HEK293 (cell line): ENCODE results near the gene SMO.

Experiments used
- CTCF ChIA-PET: fragments of 350-600 bp; formaldehyde crosslinking; extraction: SDS; loops from one replicate; lab custom pipeline; 2021; ENCODE audit warnings: antibody characterized with exemption; lab: Yijun Ruan, JAX
- POLR2A ChIA-PET: fragments of 300-600 bp; formaldehyde crosslinking; extraction: SDS; loops from one replicate; lab custom pipeline; 2020; ENCODE audit warnings: antibody characterized with exemption, inconsistent platforms; lab: Yijun Ruan, JAX
- H3K27ac ChIP-seq: fragments of 200-500 bp; sonication (Bioruptor generic); 2 replicates; pipeline ENCODE4 v1.5.1; 2014; ENCODE audit warnings: low read depth, low read length, control low read depth, inconsistent platforms; ENCODE audit errors: extremely low read depth
- H3K36me3 ChIP-seq, 2 experiments: fragments of 200-500 bp in 1 of 2; sonication (Bioruptor generic) in 1 of 2; 1 replicate in 1 of 2; 2 replicates in 1 of 2; pipeline ENCODE4 v1.5.1; 2014 to 2017; ENCODE audit warnings: inconsistent platforms in 2 of 2, low read length in 2 of 2; ENCODE audit not compliant: control insufficient read depth in 2 of 2, insufficient read depth in 1 of 2
- H3K4me1 ChIP-seq: fragments of 200-500 bp; sonication (Bioruptor generic); 2 replicates; pipeline ENCODE4 v1.5.1; 2014; ENCODE audit warnings: mild to moderate bottlenecking, low read length, inconsistent platforms; ENCODE audit not compliant: control insufficient read depth, insufficient read depth
- H3K4me3 ChIP-seq: 2 replicates; pipeline ENCODE4 v1.5.1; 2011; ENCODE audit warnings: low read depth, mild to moderate bottlenecking, control low read depth, low read length, moderate library complexity
- H3K9me3 ChIP-seq: fragments of 200-500 bp; sonication (Bioruptor generic); 2 replicates; pipeline ENCODE4 v1.5.1; 2014; ENCODE audit warnings: low read depth, low read length, inconsistent platforms; ENCODE audit not compliant: control insufficient read depth, insufficient read depth
- GLI4 ChIP-seq: fragments of 450-650 bp; formaldehyde crosslinking; IDR thresholded peaks from 2 replicates; pipeline ENCODE4 v1.5.1; 2016; ENCODE audit warnings: missing biosample characterization, missing genetic modification characterization
- KLF1 ChIP-seq: fragments of 450-650 bp; formaldehyde crosslinking; IDR thresholded peaks from 2 replicates; pipeline ENCODE4 v1.5.1; 2016; ENCODE audit warnings: missing biosample characterization, missing genetic modification characterization
- KLF7 ChIP-seq: fragments of 450-650 bp; formaldehyde crosslinking; IDR thresholded peaks from 2 replicates; pipeline ENCODE4 v1.5.1; 2016; ENCODE audit warnings: missing biosample characterization, missing genetic modification characterization, borderline replicate concordance
- KLF8 ChIP-seq: fragments of 450-650 bp; formaldehyde crosslinking; IDR thresholded peaks from 2 replicates; pipeline ENCODE4 v1.5.1; 2016; ENCODE audit warnings: missing biosample characterization, missing genetic modification characterization
- OVOL3 ChIP-seq: fragments of 450-650 bp; formaldehyde crosslinking; IDR thresholded peaks from 2 replicates; pipeline ENCODE4 v1.5.1; 2016; ENCODE audit warnings: missing biosample characterization, missing genetic modification characterization
- PRDM1 ChIP-seq: fragments of 450-650 bp; formaldehyde crosslinking; IDR thresholded peaks from 2 replicates; pipeline ENCODE4; 2016; ENCODE audit warnings: missing biosample characterization, missing genetic modification characterization
- RBAK ChIP-seq: fragments of 450-650 bp; formaldehyde crosslinking; IDR thresholded peaks from 2 replicates; pipeline ENCODE4 v1.5.1; 2016; ENCODE audit warnings: missing biosample characterization, missing genetic modification characterization
- SCRT1 ChIP-seq: fragments of 450-650 bp; formaldehyde crosslinking; IDR thresholded peaks from 2 replicates; pipeline ENCODE4 v1.5.1; 2016; ENCODE audit warnings: missing biosample characterization, missing genetic modification characterization, borderline replicate concordance
- TRIM28 ChIP-seq: IDR thresholded peaks from 2 replicates; pipeline ENCODE4 v1.6.1; 2011; ENCODE audit warnings: low read length, control low read depth, borderline replicate concordance
- ZBTB17 ChIP-seq: fragments of 450-650 bp; formaldehyde crosslinking; IDR thresholded peaks from 2 replicates; pipeline ENCODE4 v1.5.1; 2016; ENCODE audit warnings: missing biosample characterization, missing genetic modification characterization
- ZFP3 ChIP-seq: fragments of 450-650 bp; formaldehyde crosslinking; IDR thresholded peaks from 2 replicates; pipeline ENCODE4 v1.5.1; 2016; ENCODE audit warnings: low read depth, missing biosample characterization, missing genetic modification characterization
- ZNF140 ChIP-seq: fragments of 450-650 bp; formaldehyde crosslinking; IDR thresholded peaks from 2 replicates; pipeline ENCODE4 v1.5.1; 2016; ENCODE audit warnings: missing biosample characterization, missing genetic modification characterization
- ZNF211 ChIP-seq: fragments of 450-650 bp; formaldehyde crosslinking; IDR thresholded peaks from 2 replicates; pipeline ENCODE4 v1.5.1; 2016; ENCODE audit warnings: low read depth, missing biosample characterization, missing genetic modification characterization
- ZNF223 ChIP-seq: fragments of 450-650 bp; formaldehyde crosslinking; IDR thresholded peaks from 2 replicates; pipeline ENCODE4 v1.5.1; 2016; ENCODE audit warnings: missing biosample characterization, missing genetic modification characterization
- ZNF341 ChIP-seq: fragments of 450-650 bp; formaldehyde crosslinking; IDR thresholded peaks from 2 replicates; pipeline ENCODE4; 2016; ENCODE audit warnings: low read depth, missing biosample characterization, missing genetic modification characterization
- ZNF366 ChIP-seq: fragments of 450-650 bp; formaldehyde crosslinking; conservative IDR thresholded peaks from 2 replicates; pipeline ENCODE4 v1.5.1; 2016; ENCODE audit warnings: missing biosample characterization, missing genetic modification characterization
- ZNF391 ChIP-seq: fragments of 450-650 bp; formaldehyde crosslinking; IDR thresholded peaks from 2 replicates; pipeline ENCODE4 v1.5.1; 2016; ENCODE audit warnings: low read depth, missing biosample characterization, missing genetic modification characterization, borderline replicate concordance
- ZNF514 ChIP-seq: fragments of 450-650 bp; formaldehyde crosslinking; IDR thresholded peaks from 2 replicates; pipeline ENCODE4 v1.5.1; 2016; ENCODE audit warnings: missing biosample characterization, missing genetic modification characterization
- ZNF530 ChIP-seq: fragments of 450-650 bp; formaldehyde crosslinking; IDR thresholded peaks from 2 replicates; pipeline ENCODE4 v1.5.1; 2016; ENCODE audit warnings: low read depth, missing biosample characterization, missing genetic modification characterization
- ZNF621 ChIP-seq: fragments of 450-650 bp; formaldehyde crosslinking; IDR thresholded peaks from 2 replicates; pipeline ENCODE4 v1.5.1; 2017; ENCODE audit warnings: missing biosample characterization, missing genetic modification characterization
- ZNF654 ChIP-seq: fragments of 450-650 bp; formaldehyde crosslinking; IDR thresholded peaks from 2 replicates; pipeline ENCODE4 v1.5.1; 2016; ENCODE audit warnings: low read depth, missing biosample characterization, missing genetic modification characterization
- ZNF76 ChIP-seq: fragments of 450-650 bp; formaldehyde crosslinking; IDR thresholded peaks from 2 replicates; pipeline ENCODE4; 2016; ENCODE audit warnings: low read depth, missing biosample characterization, missing genetic modification characterization, borderline replicate concordance
- TF ChIP-seq, protein P1 (sequence below): fragments of 450-650 bp; formaldehyde crosslinking; optimal IDR thresholded peaks from 2 replicates; pipeline ENCODE3; 2016; ENCODE audit warnings: missing biosample characterization, mild to moderate bottlenecking, missing genetic modification characterization
- TF ChIP-seq, protein P2 (sequence below): fragments of 450-650 bp; formaldehyde crosslinking; IDR thresholded peaks from 2 replicates; pipeline ENCODE4 v1.5.1; 2017; ENCODE audit warnings: missing biosample characterization, missing genetic modification characterization
- TF ChIP-seq, protein P3 (sequence below): fragments of 450-650 bp; formaldehyde crosslinking; IDR thresholded peaks from 2 replicates; pipeline ENCODE4 v1.5.1; 2016; ENCODE audit warnings: missing biosample characterization, missing genetic modification characterization
- TF ChIP-seq, protein P4 (sequence below): fragments of 450-650 bp; formaldehyde crosslinking; IDR thresholded peaks from 2 replicates; pipeline ENCODE4 v1.5.1; 2016; ENCODE audit warnings: missing biosample characterization, missing genetic modification characterization, low read depth
- TF ChIP-seq, protein P5 (sequence below): fragments of 450-650 bp; formaldehyde crosslinking; IDR thresholded peaks from 2 replicates; pipeline ENCODE4 v1.5.1; 2017; ENCODE audit warnings: missing biosample characterization, mild to moderate bottlenecking, missing genetic modification characterization, moderate library complexity

Gene SMO

DNA sequence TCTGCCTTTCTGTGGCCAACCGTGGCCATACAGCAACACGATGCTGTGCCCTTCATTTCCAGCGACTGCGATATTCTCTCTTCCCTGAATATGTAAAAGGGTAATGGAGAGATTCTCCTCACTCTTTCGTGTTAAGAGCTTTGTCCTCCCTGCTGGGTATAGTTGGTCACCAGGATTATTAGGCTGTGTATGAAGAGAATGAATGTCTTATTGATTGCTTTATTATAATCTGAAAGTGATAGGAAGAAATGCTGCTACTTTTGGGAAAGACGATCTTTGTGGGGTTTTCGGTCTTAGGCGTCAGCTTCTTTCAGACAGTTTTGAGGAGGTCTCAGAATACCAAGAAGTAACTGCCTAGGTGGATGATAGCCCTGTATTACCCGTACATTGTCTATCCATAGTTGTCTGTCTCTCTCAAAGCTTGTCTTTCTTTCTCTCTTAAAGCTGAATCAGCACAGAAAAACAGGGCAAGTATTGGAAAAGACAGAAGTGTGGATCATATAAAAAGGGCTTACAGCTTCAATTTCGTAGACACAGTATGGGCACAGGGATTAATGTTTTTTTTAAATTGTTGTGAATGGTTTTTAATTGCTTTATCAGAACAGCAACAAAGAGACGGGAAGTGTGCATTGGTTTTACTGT is 37.6 kb downstream of the SMO start:
- ChIA-PET CTCF (interaction anchor here (0.6 to 7.3 kb wide), 7 partner anchors 38 to 419 kb away, joined by 3 to 51 read pairs (median 3); no protein-coding TSS in a partner anchor), POLR2A (interaction anchor here (0.5 to 0.6 kb wide), 2 partner anchors 12 to 290 kb away, joined by 6 to 7 read pairs; no protein-coding TSS in a partner anchor)
- TF ChIP-seq, protein P1, sequence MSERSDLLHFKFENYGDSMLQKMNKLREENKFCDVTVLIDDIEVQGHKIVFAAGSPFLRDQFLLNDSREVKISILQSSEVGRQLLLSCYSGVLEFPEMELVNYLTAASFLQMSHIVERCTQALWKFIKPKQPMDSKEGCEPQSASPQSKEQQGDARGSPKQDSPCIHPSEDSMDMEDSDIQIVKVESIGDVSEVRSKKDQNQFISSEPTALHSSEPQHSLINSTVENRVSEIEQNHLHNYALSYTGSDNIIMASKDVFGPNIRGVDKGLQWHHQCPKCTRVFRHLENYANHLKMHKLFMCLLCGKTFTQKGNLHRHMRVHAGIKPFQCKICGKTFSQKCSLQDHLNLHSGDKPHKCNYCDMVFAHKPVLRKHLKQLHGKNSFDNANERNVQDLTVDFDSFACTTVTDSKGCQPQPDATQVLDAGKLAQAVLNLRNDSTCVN (tag by site-specific recombination) = no peak
- TF ChIP-seq ZNF341 (no peak), ZNF366 (peak; percentile 49; the same call in 1 of the 2 replicates), ZNF621 (tag by site-specific recombination) (no peak), RBAK (no peak), ZNF140 (tag by site-specific recombination) (no peak), GLI4 (tag by site-specific recombination) (no peak), PRDM1 (peak; percentile 40; the same call in 1 of the 2 replicates), ZNF530 (tag by site-specific recombination) (no peak), TRIM28 (no peak), ZNF76 (tag by site-specific recombination) (no peak), ZFP3 (tag by site-specific recombination) (no peak), SCRT1 (tag by site-specific recombination) (no peak), KLF7 (tag by site-specific recombination) (no peak), ZBTB17 (tag by site-specific recombination) (peak; percentile 8; the same call in 1 of the 2 replicates), ZNF654 (no peak), KLF1 (tag by site-specific recombination) (no peak), ZNF211 (tag by site-specific recombination) (no peak), ZNF223 (tag by site-specific recombination) (no peak), ZNF391 (tag by site-specific recombination) (no peak), ZNF514 (tag by site-specific recombination) (no peak), OVOL3 (tag by site-specific recombination) (no peak), KLF8 (tag by site-specific recombination) (no peak)
- TF ChIP-seq, protein P2, sequence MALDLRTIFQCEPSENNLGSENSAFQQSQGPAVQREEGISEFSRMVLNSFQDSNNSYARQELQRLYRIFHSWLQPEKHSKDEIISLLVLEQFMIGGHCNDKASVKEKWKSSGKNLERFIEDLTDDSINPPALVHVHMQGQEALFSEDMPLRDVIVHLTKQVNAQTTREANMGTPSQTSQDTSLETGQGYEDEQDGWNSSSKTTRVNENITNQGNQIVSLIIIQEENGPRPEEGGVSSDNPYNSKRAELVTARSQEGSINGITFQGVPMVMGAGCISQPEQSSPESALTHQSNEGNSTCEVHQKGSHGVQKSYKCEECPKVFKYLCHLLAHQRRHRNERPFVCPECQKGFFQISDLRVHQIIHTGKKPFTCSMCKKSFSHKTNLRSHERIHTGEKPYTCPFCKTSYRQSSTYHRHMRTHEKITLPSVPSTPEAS = no peak
- TF ChIP-seq, protein P3, sequence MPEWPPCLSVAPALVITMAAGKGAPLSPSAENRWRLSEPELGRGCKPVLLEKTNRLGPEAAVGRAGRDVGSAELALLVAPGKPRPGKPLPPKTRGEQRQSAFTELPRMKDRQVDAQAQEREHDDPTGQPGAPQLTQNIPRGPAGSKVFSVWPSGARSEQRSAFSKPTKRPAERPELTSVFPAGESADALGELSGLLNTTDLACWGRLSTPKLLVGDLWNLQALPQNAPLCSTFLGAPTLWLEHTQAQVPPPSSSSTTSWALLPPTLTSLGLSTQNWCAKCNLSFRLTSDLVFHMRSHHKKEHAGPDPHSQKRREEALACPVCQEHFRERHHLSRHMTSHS (tag by site-specific recombination) = no peak
- TF ChIP-seq, protein P4, sequence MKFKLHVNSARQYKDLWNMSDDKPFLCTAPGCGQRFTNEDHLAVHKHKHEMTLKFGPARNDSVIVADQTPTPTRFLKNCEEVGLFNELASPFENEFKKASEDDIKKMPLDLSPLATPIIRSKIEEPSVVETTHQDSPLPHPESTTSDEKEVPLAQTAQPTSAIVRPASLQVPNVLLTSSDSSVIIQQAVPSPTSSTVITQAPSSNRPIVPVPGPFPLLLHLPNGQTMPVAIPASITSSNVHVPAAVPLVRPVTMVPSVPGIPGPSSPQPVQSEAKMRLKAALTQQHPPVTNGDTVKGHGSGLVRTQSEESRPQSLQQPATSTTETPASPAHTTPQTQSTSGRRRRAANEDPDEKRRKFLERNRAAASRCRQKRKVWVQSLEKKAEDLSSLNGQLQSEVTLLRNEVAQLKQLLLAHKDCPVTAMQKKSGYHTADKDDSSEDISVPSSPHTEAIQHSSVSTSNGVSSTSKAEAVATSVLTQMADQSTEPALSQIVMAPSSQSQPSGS (tag by site-specific recombination) = no peak
- TF ChIP-seq, protein P5, sequence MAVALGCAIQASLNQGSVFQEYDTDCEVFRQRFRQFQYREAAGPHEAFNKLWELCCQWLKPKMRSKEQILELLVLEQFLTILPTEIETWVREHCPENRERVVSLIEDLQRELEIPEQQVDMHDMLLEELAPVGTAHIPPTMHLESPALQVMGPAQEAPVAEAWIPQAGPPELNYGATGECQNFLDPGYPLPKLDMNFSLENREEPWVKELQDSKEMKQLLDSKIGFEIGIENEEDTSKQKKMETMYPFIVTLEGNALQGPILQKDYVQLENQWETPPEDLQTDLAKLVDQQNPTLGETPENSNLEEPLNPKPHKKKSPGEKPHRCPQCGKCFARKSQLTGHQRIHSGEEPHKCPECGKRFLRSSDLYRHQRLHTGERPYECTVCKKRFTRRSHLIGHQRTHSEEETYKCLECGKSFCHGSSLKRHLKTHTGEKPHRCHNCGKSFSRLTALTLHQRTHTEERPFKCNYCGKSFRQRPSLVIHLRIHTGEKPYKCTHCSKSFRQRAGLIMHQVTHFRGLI (tag by site-specific recombination) = peak; percentile 65
- Histone ChIP-seq H3K9me3 (no peaks in the 10 kb centered on the region), H3K4me3 (peak overlapping the region; percentile 85), H3K36me3 (no peaks in the 10 kb centered on the region), H3K4me1 (peaks cover 17% of the 10 kb centered on the region), H3K27ac (no peak overlapping the region)
